Hepatocyte (in vitro differentiated cells): ENCODE results near the gene CLEC11A. TPM values are rescaled to one million over a fixed set of nuclear protein-coding genes. Genes with fewer than 3 reads are reported as not detected.
A peak's percentile ranks its signal among the peaks of the same experiment; 100 is the strongest.

Experiments
- DNase-seq: peaks from one replicate; pipeline ENCODE4 v3.0.0-alpha.2; 2016; ENCODE audit warnings: low spot score
- H2AFZ ChIP-seq: fragments of 200-600 bp; sonication (generic); 2 replicates; pipeline ENCODE4 v1.6.0; 2016; ENCODE audit warnings: antibody characterized with exemption, mild to moderate bottlenecking
- H3K27ac ChIP-seq: fragments of 200-600 bp; sonication (generic); 2 replicates; pipeline ENCODE4 v1.5.1; 2016; ENCODE audit warnings: mild to moderate bottlenecking
- H3K27me3 ChIP-seq: fragments of 200-600 bp; sonication (generic); 2 replicates; pipeline ENCODE4 v1.6.1; 2016
- H3K36me3 ChIP-seq: fragments of 200-600 bp; sonication (generic); replicated peaks from 2 replicates; pipeline ENCODE4 v1.5.1; 2016; ENCODE audit warnings: low read depth; ENCODE audit not compliant: insufficient read depth
- H3K4me1 ChIP-seq: fragments of 200-600 bp; sonication (generic); 2 replicates; pipeline ENCODE4 v1.5.1; 2016; ENCODE audit warnings: mild to moderate bottlenecking, moderate library complexity; ENCODE audit not compliant: insufficient read depth
- H3K4me2 ChIP-seq: fragments of 200-600 bp; sonication (generic); 2 replicates; pipeline ENCODE4 v1.6.0; 2016
- H3K4me3 ChIP-seq: fragments of 200-600 bp; sonication (generic); 2 replicates; pipeline ENCODE4 v1.5.1; 2016; ENCODE audit warnings: mild to moderate bottlenecking
- H3K79me2 ChIP-seq: fragments of 200-600 bp; sonication (generic); 2 replicates; pipeline ENCODE4 v1.6.0; 2017; ENCODE audit warnings: mild to moderate bottlenecking
- H3K9me2 ChIP-seq: fragments of 200-600 bp; sonication (generic); replicated peaks from 2 replicates; pipeline ENCODE4 v1.6.0; 2017; ENCODE audit warnings: mild to moderate bottlenecking; ENCODE audit not compliant: insufficient read depth
- H3K9me3 ChIP-seq: fragments of 200-600 bp; sonication (generic); 2 replicates; pipeline ENCODE4 v1.5.1; 2016; ENCODE audit warnings: low read depth, mild to moderate bottlenecking
- H4K20me1 ChIP-seq: fragments of 200-600 bp; sonication (generic); 2 replicates; pipeline ENCODE4 v1.6.0; 2016; ENCODE audit warnings: mild to moderate bottlenecking; ENCODE audit not compliant: insufficient read depth, poor library complexity, severe bottlenecking
- CTCF ChIP-seq: fragments of 200-600 bp; sonication (generic); IDR thresholded peaks from 2 replicates; pipeline ENCODE4 v1.5.1; 2016; ENCODE audit warnings: antibody characterized with exemption, mild to moderate bottlenecking; ENCODE audit not compliant: poor library complexity
- EZH2 ChIP-seq: fragments of 200-600 bp; sonication (generic); IDR thresholded peaks from 2 replicates; pipeline ENCODE4 v1.6.1; 2016; ENCODE audit warnings: antibody characterized with exemption, mild to moderate bottlenecking, borderline replicate concordance
- EZH2phosphoT487 ChIP-seq: fragments of 200-600 bp; sonication (generic); IDR thresholded peaks from one replicate; pipeline ENCODE4 v1.6.1; 2018; ENCODE audit warnings: antibody characterized with exemption, mild to moderate bottlenecking, low read depth, moderate library complexity; ENCODE audit not compliant: unreplicated experiment, severe bottlenecking
- WGBS: methylation state at CpG from one replicate; pipeline ENCODE4 v1.1.6; 2016; ENCODE audit warnings: low lambda C conversion rate; ENCODE audit errors: missing lambda C conversion rate; 5-methylcytosine and 5-hydroxymethylcytosine counted together
- polyA plus RNA-seq: library from polyadenylated mRNA; unstranded; fragments of >200 nt; fragmentation: Nextera tagmentation; extraction: Ambion mirVana; gene quantifications from 2 replicates; pipeline ENCODE4 v1.2.1, GENCODE V29; 2016
- total RNA-seq: library from RNA; depleted of rRNA; stranded (reverse); fragments of >200 nt; gene quantifications from 2 replicates; pipeline ENCODE4 v1.2.3, GENCODE V29; 2014

CLEC11A gene
- total and polyA plus RNA-seq, 2 experiments from 2014 or later: 27.6 to 72.4 TPM

- Histone ChIP-seq H3K36me3 (no peaks in the 10 kb centered on the region), H3K9me2 (no peaks in the 10 kb centered on the region), H2AFZ (no peak overlapping the region), H4K20me1 (no peaks in the 10 kb centered on the region), H3K27me3 (peaks cover 25% of the 10 kb centered on the region), H3K9me3 (no peaks in the 10 kb centered on the region), H3K79me2 (peaks cover 6% of the 10 kb centered on the region), H3K4me2 (peak overlapping the region; percentile 90), H3K27ac (peak overlapping the region; percentile 79), H3K4me3 (peak overlapping the region; percentile 40), H3K4me1 (peaks cover 12% of the 10 kb centered on the region)
- DNase-seq: no peak
- TF ChIP-seq EZH2 (no peak), CTCF (no peak), EZH2phosphoT487 (no peak)
- WGBS: 92% methylated on average over 9 of the region's 9 CpGs
These were observed 2.7 kb downstream of the CLEC11A start for GRCh38 chr19:50725911-50726230.

- Histone ChIP-seq H3K9me2 (no peaks in the 10 kb centered on the region), H3K4me1 (peaks cover 12% of the 10 kb centered on the region), H3K9me3 (no peaks in the 10 kb centered on the region), H3K27ac (no peak overlapping the region), H3K79me2 (peaks cover 6% of the 10 kb centered on the region), H3K36me3 (no peaks in the 10 kb centered on the region), H3K27me3 (peaks cover 4% of the 10 kb centered on the region), H3K4me3 (no peak overlapping the region), H3K4me2 (peak overlapping the region; percentile 69), H4K20me1 (no peaks in the 10 kb centered on the region), H2AFZ (peak overlapping the region; percentile 34)
- 24% methylated on average over 37 of the region's 39 CpGs for WGBS
- TF ChIP-seq EZH2: no peak
- peak; percentile 88 for DNase-seq
These were observed 5.0 kb downstream of the CLEC11A start for GRCh38 chr19:50728084-50728737.

DNA sequence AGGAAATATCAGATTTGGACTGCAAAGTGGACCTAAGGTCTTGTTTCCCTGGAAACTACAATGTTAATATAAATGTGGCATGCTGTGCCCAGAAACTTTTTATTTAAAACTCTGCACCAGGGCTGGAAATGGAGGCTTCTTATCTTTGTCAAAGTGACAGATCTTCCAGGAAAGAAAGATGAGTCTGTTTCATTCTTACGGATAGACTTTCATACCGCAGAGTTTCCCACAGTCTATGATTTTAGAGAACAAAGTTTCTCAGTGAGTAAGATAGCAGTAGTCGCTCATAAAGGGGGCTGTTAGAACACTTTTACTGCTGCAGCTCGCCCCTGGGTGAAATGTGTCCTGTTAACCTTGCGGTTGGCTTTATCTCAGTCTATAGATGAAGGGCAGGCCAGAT is 6.7 kb downstream of the CLEC11A start:
- no peaks in the 10 kb centered on the region for H4K20me1 ChIP-seq
- 70% methylated on average over 5 of the region's 5 CpGs for WGBS
- no peaks in the 10 kb centered on the region for H3K9me2 ChIP-seq
- DNase-seq: no peak
- H3K36me3 ChIP-seq: no peaks in the 10 kb centered on the region
- no peak for TF ChIP-seq EZH2phosphoT487
- no peak for TF ChIP-seq EZH2
- no peak for TF ChIP-seq CTCF
- peaks cover 6% of the 10 kb centered on the region for H3K79me2 ChIP-seq
- H3K27me3 ChIP-seq: no peaks in the 10 kb centered on the region
- no peak overlapping the region for H2AFZ ChIP-seq
- H3K4me1 ChIP-seq: peaks cover 9% of the 10 kb centered on the region
- no peak overlapping the region for H3K4me3 ChIP-seq
- H3K4me2 ChIP-seq: no peak overlapping the region
- no peaks in the 10 kb centered on the region for H3K9me3 ChIP-seq
- H3K27ac ChIP-seq: no peak overlapping the region

DNA sequence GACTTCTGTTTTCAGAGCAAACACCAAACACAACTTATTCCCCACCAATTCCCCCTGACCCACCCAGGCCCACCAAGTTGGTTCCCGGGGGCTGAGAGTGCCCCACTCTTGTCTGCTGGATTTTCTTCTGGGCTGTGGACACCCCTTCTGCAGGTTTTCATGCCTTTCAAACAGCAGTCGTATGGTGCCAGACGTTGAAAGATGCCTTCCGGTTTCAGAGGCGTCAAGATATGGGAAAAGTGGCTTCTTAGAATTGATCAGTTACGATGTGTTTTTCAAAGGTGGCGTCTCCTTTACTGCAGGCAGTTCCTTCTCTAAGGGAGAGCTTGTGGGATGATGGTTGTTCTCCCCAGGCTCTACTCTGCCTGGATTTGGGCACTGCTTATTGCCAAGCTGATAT is 12.7 kb downstream of the CLEC11A start:
- no peak for TF ChIP-seq EZH2phosphoT487
- no peak for TF ChIP-seq EZH2
- TF ChIP-seq CTCF: no peak
- WGBS: 79% methylated on average over 7 of the region's 7 CpGs
- H3K4me1 ChIP-seq: no peaks in the 10 kb centered on the region
- no peaks in the 10 kb centered on the region for H3K9me2 ChIP-seq
- no peak overlapping the region for H3K4me3 ChIP-seq
- H4K20me1 ChIP-seq: no peaks in the 10 kb centered on the region
- H3K79me2 ChIP-seq: no peaks in the 10 kb centered on the region
- H3K4me2 ChIP-seq: no peak overlapping the region
- no peak for DNase-seq
- peaks cover 10% of the 10 kb centered on the region for H3K27me3 ChIP-seq
- H2AFZ ChIP-seq: no peak overlapping the region
- H3K9me3 ChIP-seq: no peaks in the 10 kb centered on the region
- H3K27ac ChIP-seq: no peak overlapping the region
- H3K36me3 ChIP-seq: no peaks in the 10 kb centered on the region
